Activated naive CD8-positive, alpha-beta T cell treated with anti-CD3 and anti-CD28 coated beads for 36 hours (primary cell): ENCODE results near the gene STRADA. TPM values are rescaled to one million over a fixed set of nuclear protein-coding genes. Genes with fewer than 3 reads are reported as not detected.
"Not testable (repeated sequence)": the region's sequence is repeated elsewhere in the genome, so short reads cannot be mapped to it uniquely, and the experiment has no call there.

Source experiments
- DNase-seq: peaks from one replicate; pipeline ENCODE4 v3.0.0; 2021
- H3K27ac Mint-ChIP-seq: one replicate; pipeline ENCODE4 v1.8.0; 2022; ENCODE audit warnings: mild to moderate bottlenecking, moderate library complexity, mixed read lengths
- H3K27me3 Mint-ChIP-seq: one replicate; pipeline ENCODE4 v1.8.0; 2022; ENCODE audit warnings: mild to moderate bottlenecking, mixed read lengths
- H3K36me3 Mint-ChIP-seq: one replicate; pipeline ENCODE4 v1.8.0; 2021; ENCODE audit warnings: mild to moderate bottlenecking, mixed read lengths
- H3K4me1 Mint-ChIP-seq: one replicate; pipeline ENCODE4 v1.8.0; 2021; ENCODE audit warnings: mixed read lengths
- H3K4me3 Mint-ChIP-seq: one replicate; pipeline ENCODE4 v1.8.0; 2022; ENCODE audit warnings: mild to moderate bottlenecking, moderate library complexity, mixed read lengths
- H3K9me3 Mint-ChIP-seq: one replicate; pipeline ENCODE4 v1.8.0; 2022; ENCODE audit warnings: mixed read lengths
- total RNA-seq, 2 experiments: library from RNA; stranded (reverse); gene quantifications; one replicate each; pipeline ENCODE4 v1.2.3, GENCODE V29; 2021

Gene STRADA
- total RNA-seq, 2 experiments from 2014 or later: 39.1 to 40.9 TPM

DNA sequence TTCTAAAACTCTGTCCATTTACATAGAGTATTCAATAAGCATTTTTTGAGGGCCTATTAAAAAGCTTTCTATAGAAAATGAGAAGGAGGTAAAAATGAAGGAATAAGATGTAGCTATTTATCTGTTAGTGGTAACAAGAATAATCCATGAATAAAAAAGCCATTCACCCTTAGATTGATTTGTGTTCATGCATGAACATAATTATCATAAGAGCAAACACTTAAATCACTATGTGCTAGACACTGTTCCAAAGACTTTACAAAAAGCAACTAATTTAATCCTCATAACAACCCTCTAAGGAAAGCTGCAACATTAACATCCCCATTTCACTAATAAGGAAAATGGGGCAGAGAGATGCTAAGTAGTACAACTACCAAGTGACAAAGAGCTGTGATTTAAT is 25.2 kb upstream of the STRADA start:
- H3K4me1 Mint-ChIP-seq: peaks cover 40% of the 10 kb centered on the region
- peaks cover 37% of the 10 kb centered on the region for H3K36me3 Mint-ChIP-seq
- no peak overlapping the region for H3K27ac Mint-ChIP-seq
- H3K9me3 Mint-ChIP-seq: no peaks in the 10 kb centered on the region
- H3K27me3 Mint-ChIP-seq: no peaks in the 10 kb centered on the region
- no peak for DNase-seq
- H3K4me3 Mint-ChIP-seq: no peak overlapping the region

DNA sequence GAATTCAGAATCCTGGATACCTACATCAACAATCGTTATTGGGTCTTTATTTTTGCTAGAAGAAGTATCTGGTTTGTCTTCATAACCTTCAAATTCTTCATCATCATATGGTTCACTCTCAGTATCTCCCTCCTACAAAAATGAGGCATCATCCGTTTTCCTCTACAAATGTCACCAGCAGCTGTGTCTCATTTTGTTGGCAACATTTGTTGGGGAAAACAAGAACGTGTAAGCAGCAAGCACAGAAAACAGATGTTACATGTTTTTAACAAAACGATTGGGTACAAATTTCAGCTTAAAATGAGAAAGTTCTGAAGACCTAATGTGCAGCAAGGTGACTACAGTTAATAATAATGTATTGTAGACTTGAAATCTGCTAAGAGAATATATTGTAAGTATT is 23.1 kb upstream of the STRADA start:
- no peaks in the 10 kb centered on the region for H3K27me3 Mint-ChIP-seq
- H3K4me3 Mint-ChIP-seq: no peak overlapping the region
- H3K9me3 Mint-ChIP-seq: no peaks in the 10 kb centered on the region
- DNase-seq: no peak
- peaks cover 34% of the 10 kb centered on the region for H3K36me3 Mint-ChIP-seq
- H3K27ac Mint-ChIP-seq: no peak overlapping the region
- H3K4me1 Mint-ChIP-seq: peaks cover 37% of the 10 kb centered on the region

DNA sequence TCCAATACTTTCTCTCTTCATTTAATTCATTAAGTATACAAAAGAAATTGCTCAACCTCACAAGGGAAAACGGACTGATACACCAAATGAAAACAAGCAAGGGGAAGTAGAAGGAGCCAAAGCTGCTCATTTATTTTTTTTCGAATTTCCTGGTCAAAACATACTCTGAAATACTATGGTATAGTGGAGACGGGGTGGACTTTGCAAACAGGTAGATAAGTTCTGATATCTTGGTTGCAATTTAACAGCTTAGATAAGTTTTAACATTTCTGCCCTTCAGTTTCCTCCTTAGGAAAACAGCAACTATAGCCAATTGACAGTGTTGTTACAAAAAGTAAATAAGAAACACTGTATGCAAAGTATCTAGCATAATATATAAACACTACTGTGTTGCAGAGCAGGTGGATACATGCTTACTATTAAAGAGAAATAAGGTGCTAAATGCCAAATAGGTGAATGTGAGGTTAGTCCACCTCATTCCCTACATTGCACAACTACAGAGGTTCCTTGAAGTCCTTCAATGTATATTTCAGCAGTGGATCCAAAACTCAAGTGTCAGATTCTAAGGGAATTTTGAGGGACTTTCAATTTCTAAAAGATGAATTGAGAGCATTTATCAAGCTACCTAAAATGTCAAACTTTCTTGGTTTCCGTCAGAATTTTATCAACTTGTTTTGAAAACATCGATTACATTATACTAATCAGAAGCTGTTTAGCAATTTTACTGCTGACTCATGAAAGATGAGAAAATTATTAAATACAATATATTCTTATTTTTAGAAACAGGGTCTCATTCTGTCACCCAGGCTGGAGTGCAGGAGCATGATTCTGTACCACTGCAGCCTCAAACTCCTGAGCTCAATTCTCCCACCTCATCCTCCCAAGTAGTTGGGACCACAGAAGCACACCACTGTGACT is 20.8 kb upstream of the STRADA start:
- peak overlapping the region; percentile 25 for H3K27ac Mint-ChIP-seq
- H3K9me3 Mint-ChIP-seq: no peaks in the 10 kb centered on the region
- no peak overlapping the region for H3K4me3 Mint-ChIP-seq
- peaks cover 23% of the 10 kb centered on the region for H3K4me1 Mint-ChIP-seq
- H3K36me3 Mint-ChIP-seq: peaks cover 40% of the 10 kb centered on the region
- DNase-seq: no peak
- no peaks in the 10 kb centered on the region for H3K27me3 Mint-ChIP-seq

DNA sequence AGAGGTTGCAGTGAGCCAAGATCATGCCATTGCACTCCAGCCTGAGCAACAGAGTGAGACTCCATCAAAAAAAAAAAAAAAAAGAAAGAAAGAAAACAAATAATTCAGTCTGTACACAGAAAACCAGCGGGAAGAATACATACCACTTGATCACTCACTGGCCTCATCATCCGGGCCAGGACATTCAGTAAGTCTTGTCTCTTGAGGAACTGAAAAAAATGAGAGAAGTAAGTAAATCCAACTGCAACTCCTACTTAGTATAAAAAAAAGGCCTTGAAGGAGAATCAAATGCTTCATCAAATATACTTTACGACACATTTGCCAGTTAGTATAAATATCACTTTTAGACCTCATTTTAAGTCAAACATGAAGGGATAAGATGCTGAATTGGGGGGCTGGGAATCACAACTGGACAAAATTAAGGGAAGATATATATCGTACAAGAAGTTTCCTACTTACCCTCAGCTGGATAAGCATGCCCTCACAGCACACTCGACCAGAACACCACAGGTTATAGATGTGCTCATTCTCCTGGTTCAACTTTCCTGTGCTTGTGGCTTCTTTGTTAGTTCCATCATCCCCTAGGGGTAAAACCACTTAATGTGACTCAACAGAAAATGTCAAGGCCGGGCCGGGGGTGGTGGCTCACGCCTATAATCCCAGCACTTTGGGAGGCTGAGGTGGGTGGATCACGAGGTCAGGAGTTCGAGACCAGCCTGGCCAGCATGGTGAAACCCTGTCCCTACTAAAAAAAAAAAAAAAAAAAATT is 19.4 kb upstream of the STRADA start:
- Mint-ChIP-seq H3K9me3 (no peaks in the 10 kb centered on the region), H3K4me1 (peaks cover 12% of the 10 kb centered on the region), H3K4me3 (no peak overlapping the region), H3K36me3 (peaks cover 33% of the 10 kb centered on the region), H3K27ac (peak overlapping the region; percentile 38), H3K27me3 (no peaks in the 10 kb centered on the region)
- DNase-seq: peak; percentile 12

DNA sequence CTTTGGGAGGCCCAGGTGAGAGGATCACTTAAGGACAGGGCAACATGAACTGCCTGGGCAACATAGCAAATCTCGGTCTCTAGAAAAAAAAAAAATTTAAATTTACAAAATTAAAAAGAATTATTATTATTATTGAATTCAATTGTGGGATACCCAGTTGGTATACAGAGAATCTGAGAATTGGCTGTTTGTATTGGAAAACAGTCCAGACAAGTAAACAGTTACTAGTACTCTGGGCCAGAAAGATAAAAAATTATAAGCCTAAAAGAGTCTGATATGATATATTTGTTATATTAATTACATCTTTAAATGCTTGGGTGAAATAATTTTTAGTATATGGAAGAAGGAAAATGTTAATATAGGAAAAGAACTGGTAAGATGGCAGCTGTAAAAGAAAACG is 16.8 kb upstream of the STRADA start:
- no peak for DNase-seq
- peaks cover 10% of the 10 kb centered on the region for H3K4me1 Mint-ChIP-seq
- H3K36me3 Mint-ChIP-seq: peaks cover 30% of the 10 kb centered on the region
- no peaks in the 10 kb centered on the region for H3K27me3 Mint-ChIP-seq
- H3K4me3 Mint-ChIP-seq: no peak overlapping the region
- H3K9me3 Mint-ChIP-seq: no peaks in the 10 kb centered on the region
- H3K27ac Mint-ChIP-seq: no peak overlapping the region

DNA sequence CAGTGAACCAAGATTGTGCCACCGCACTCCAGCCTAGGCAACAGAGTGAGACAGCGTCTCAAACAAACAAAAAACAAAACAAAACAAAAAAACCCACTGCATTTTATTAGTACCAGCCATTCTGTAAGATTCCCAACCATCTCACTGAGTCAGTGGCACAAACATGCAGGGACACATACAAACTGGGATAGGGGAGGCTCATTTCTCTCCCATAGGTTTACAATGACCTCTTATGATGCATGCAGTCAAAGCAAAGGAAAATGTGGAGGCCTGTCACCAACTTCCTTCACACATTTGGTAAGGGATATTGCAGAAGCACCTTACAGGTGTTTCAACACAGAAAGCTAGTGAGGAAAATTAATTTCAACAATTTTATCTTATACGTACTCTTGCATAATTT is 12.4 kb upstream of the STRADA start:
- no peaks in the 10 kb centered on the region for H3K9me3 Mint-ChIP-seq

DNA sequence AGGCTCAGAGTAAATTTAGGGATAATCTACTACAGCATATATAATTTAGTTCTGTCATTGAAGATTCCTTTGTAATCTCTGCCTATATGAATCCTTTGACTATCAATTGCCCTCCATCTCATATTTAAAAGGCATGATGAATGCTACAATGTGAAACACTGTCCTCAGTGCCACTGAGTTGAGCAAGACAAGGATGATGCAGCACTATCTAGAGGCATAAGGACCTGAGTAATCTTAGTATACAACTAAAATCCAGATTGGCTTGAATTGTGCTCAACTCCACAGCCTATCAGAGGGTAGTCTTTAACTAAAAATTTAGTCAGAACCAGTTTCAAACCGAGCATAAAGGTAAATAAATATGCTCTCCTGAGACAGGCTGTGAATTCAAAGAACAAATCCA is 11.6 kb upstream of the STRADA start:
- peaks cover 20% of the 10 kb centered on the region for H3K4me1 Mint-ChIP-seq
- no peak overlapping the region for H3K4me3 Mint-ChIP-seq
- H3K36me3 Mint-ChIP-seq: peaks cover 36% of the 10 kb centered on the region
- H3K9me3 Mint-ChIP-seq: no peaks in the 10 kb centered on the region
- DNase-seq: no peak
- no peak overlapping the region for H3K27ac Mint-ChIP-seq
- no peaks in the 10 kb centered on the region for H3K27me3 Mint-ChIP-seq

More for the DNA sequence above, 12.4 kb upstream of the STRADA start:
- peaks cover 20% of the 10 kb centered on the region for H3K4me1 Mint-ChIP-seq
- no peak for DNase-seq
- peaks cover 35% of the 10 kb centered on the region for H3K36me3 Mint-ChIP-seq
- no peak overlapping the region for H3K4me3 Mint-ChIP-seq
- no peak overlapping the region for H3K27ac Mint-ChIP-seq
- H3K27me3 Mint-ChIP-seq: no peaks in the 10 kb centered on the region

DNA sequence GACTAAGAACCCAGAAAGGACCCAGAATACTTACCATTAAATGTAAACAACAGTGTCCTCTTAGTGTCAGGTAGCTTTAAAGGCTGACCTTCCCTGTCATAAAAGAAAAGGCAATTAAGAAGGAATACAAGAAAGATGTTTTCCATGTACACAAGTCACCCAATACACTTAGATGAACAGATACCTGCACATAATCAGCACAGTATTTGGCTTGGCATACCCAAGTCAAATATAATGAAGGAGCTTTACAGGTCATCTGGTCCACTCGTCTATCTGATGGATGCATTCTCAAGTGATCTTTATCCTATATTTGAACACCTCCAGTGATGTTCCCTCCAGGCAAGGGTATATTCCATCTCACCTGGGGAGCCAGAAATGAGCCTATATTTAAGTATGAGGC is 11.1 kb upstream of the STRADA start:
- no peak for DNase-seq
- no peak overlapping the region for H3K27ac Mint-ChIP-seq
- H3K4me1 Mint-ChIP-seq: peaks cover 20% of the 10 kb centered on the region
- H3K27me3 Mint-ChIP-seq: no peaks in the 10 kb centered on the region
- H3K9me3 Mint-ChIP-seq: no peaks in the 10 kb centered on the region
- peaks cover 34% of the 10 kb centered on the region for H3K36me3 Mint-ChIP-seq
- H3K4me3 Mint-ChIP-seq: no peak overlapping the region

DNA sequence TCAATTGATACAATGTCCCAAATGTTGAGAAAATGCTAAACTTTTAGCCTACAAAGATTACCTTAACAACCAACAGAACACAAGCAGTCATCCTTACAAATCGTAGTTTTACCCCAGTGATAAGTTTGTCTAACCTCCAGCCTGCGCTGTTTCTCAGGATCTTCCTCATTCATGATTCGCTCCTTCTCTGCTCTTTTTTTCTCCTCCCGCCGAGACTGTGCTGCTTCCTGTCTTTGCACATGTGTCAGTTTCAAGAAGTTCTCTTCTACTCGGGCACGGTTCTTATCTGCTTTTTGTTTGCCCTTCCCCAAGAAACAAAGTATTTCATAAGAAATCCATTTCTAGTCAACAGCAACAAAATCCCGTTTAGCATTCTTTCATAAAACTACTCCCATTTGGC is 10.2 kb upstream of the STRADA start:
- Mint-ChIP-seq H3K9me3 (no peaks in the 10 kb centered on the region), H3K36me3 (peaks cover 37% of the 10 kb centered on the region), H3K4me1 (peaks cover 20% of the 10 kb centered on the region), H3K27ac (peak overlapping the region; percentile 80), H3K4me3 (peak overlapping the region; percentile 38), H3K27me3 (no peaks in the 10 kb centered on the region)
- peak; percentile 16 for DNase-seq

DNA sequence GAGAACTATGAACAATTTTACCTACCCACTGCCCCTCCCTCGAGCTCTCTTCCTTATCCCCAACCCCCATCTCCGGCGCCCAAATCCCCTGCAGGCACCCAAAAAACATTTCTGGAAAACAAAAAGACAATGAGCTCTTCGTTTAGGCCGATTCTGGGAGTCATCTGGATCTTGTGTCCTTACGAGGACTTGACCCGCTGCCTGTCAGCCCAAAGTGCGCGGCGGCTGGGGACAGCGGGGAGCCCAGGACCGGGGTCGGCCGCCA is 524 bp downstream of the STRADA start:
- peak overlapping the region; percentile 91 for H3K27ac Mint-ChIP-seq
- no peak for DNase-seq
- peak overlapping the region; percentile 99 for H3K4me3 Mint-ChIP-seq
- H3K4me1 Mint-ChIP-seq: peaks cover 18% of the 10 kb centered on the region
- H3K9me3 Mint-ChIP-seq: no peaks in the 10 kb centered on the region
- H3K27me3 Mint-ChIP-seq: no peaks in the 10 kb centered on the region
- peaks cover 3% of the 10 kb centered on the region for H3K36me3 Mint-ChIP-seq

DNA sequence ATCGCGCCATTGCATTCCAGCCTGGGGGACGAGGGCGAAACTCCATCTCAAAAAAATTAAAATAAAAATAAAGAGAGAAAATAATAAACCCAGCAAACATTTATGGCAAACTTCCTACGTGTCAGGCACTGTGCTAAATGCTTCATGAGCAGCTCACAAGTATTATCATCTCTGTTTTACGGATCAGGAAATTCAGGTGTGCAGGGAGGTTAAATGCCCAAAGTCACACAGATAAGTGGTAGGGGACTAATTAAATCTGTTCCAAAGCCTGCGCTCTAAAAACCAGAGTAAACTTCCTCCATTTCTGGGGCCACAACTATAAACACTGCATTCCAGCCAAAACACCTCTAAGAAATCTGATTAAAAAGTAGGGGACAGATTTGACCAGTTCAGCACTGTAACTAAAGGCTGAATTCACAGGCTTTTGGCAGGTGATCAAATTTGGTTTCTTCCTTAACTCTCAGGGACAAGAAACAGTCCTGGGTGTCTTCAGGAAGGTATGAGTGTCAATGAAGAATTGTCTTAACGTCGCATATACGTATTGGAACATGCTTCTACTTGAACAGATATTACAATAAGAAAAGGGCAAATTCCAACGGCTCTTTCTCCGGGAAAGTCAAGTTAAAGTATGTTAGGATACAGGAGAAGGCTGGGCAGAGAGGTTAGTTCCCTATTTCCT is 996 bp downstream of the STRADA start:
- no peak for DNase-seq
- H3K4me3 Mint-ChIP-seq: peak overlapping the region; percentile 99
- H3K27ac Mint-ChIP-seq: peak overlapping the region; percentile 91
- H3K4me1 Mint-ChIP-seq: peaks cover 16% of the 10 kb centered on the region
- H3K36me3 Mint-ChIP-seq: peaks cover 3% of the 10 kb centered on the region
- H3K27me3 Mint-ChIP-seq: no peaks in the 10 kb centered on the region
- H3K9me3 Mint-ChIP-seq: no peaks in the 10 kb centered on the region

DNA sequence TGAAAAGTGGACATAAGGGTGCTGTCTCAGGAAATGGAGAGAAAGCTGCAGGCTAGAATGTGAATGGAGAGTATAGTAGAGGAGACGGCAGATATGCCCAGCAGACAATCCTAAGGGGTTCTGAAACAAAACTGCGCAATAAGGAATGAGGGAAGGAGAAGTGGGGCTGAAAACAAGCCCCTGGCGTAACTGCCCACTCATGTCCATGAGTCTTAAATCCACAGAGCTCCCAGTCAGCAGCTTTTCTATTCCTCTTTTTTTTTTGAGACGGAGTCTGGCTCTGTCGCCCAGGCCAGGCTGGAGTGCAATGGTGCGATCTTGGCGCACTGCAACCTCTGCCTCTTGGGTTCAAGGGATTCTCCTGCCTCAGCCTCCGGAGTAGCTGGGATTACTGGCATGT is 5.9 kb downstream of the STRADA start:
- H3K27me3 Mint-ChIP-seq: no peaks in the 10 kb centered on the region
- no peak overlapping the region for H3K4me3 Mint-ChIP-seq
- peaks cover 3% of the 10 kb centered on the region for H3K36me3 Mint-ChIP-seq
- H3K9me3 Mint-ChIP-seq: no peaks in the 10 kb centered on the region
- DNase-seq: no peak
- peaks cover 11% of the 10 kb centered on the region for H3K4me1 Mint-ChIP-seq
- no peak overlapping the region for H3K27ac Mint-ChIP-seq

DNA sequence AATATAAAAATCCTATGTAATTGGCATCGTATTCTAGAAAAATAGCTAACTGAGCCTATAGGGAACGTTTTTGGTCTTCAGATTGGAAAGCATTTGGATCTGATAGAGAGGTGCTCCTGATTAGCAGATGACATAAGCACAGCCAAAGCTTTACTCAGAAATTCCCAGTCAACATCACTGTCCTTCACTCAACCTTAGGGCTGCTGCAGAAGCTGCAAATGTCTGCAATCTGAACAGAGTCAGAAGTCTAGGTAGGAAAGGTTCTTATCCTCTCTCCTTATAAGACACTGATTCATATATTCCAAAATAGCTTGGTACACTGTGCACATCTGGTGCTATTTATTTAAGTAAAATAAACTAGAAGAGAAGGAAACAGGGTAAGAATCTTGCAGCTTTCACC is 19.2 kb downstream of the STRADA start:
- Mint-ChIP-seq H3K27me3 (no peaks in the 10 kb centered on the region), H3K36me3 (peaks cover 5% of the 10 kb centered on the region), H3K4me1 (no peaks in the 10 kb centered on the region), H3K4me3 (no peak overlapping the region), H3K27ac (no peak overlapping the region), H3K9me3 (no peaks in the 10 kb centered on the region)
- no peak for DNase-seq

DNA sequence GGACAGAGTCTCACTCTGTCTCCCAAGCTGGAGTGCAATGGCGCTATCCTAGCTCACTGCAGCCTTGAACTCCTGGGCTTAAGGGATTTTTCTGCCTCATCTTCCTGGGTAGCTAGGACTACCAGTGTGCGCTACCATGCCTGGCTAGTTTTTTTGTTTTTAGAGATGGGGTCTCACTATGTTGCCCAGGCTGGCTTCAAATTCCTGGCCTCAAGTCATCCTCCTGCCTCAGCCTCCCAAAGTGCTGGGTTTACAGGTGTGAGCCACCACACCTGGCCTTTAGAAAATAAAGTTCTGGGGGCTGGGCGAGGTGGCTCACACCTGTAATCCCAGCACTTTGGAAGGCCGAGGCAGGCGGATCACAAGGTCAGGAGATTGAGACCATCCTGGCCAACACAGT is 21.4 kb downstream of the STRADA start:
- DNase-seq, H3K36me3 Mint-ChIP-seq, H3K27ac Mint-ChIP-seq, H3K4me1 Mint-ChIP-seq, H3K27me3 Mint-ChIP-seq, H3K9me3 Mint-ChIP-seq, H3K4me3 Mint-ChIP-seq: not testable (repeated sequence)

DNA sequence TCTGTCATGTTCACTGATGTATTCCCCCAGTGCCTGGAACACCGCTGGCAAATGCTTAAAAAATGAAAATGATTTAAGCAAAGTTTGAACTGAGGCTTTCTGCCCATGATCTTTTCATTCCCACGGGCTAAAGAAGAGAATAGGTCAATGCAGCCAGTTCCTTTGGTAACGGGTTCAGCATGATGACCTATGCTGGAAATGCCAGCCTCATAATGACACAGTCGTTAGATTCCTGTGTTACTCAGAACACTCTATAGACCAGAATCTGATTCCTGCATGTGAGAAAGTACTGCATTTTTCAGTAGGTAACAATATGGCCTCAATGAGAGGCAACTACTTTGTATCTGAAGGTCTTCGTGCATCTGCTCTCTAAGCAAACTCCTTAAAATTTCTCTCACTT is 22.6 kb downstream of the STRADA start:
- no peak for DNase-seq
- no peak overlapping the region for H3K4me3 Mint-ChIP-seq
- H3K27me3 Mint-ChIP-seq: no peaks in the 10 kb centered on the region
- H3K4me1 Mint-ChIP-seq: peaks cover 2% of the 10 kb centered on the region
- no peaks in the 10 kb centered on the region for H3K9me3 Mint-ChIP-seq
- H3K36me3 Mint-ChIP-seq: peaks cover 3% of the 10 kb centered on the region
- H3K27ac Mint-ChIP-seq: no peak overlapping the region
